NB4 (cell line): ENCODE data around the gene ABTB2.
A peak's percentile ranks its signal among the peaks of the same experiment; 100 is the strongest.

Source experiments
- DNase-seq: peaks from one replicate; pipeline ENCODE4 v3.0.0; 2010; ENCODE audit warnings: low read depth
- H3K4me3 ChIP-seq: one replicate; pipeline ENCODE4 v1.5.1; 2011; ENCODE audit warnings: mild to moderate bottlenecking, low read depth, low read length, moderate library complexity
- CTCF ChIP-seq: IDR thresholded peaks from one replicate; pipeline ENCODE4 v1.5.1; 2012; ENCODE audit warnings: low read depth, low read length
- MYC ChIP-seq: IDR thresholded peaks from 2 replicates; pipeline ENCODE4 v1.6.1; 2011; ENCODE audit warnings: low read depth, low read length
- POLR2A ChIP-seq: IDR thresholded peaks from 2 replicates; pipeline ENCODE4 v1.6.1; 2011; ENCODE audit warnings: mild to moderate bottlenecking; ENCODE audit not compliant: insufficient read length; ENCODE audit errors: extremely low read depth
- TF ChIP-seq, protein P1 (sequence below): IDR thresholded peaks from 2 replicates; pipeline ENCODE4 v1.6.1; 2011; ENCODE audit warnings: low read depth, low read length

ABTB2 gene

GRCh38 chr11:34157163-34157562 is 200.6 kb downstream of the ABTB2 start:
- H3K4me3 ChIP-seq: no peak overlapping the region
- TF ChIP-seq POLR2A (no peak), CTCF (no peak), MYC (no peak)
- TF ChIP-seq, protein P1, sequence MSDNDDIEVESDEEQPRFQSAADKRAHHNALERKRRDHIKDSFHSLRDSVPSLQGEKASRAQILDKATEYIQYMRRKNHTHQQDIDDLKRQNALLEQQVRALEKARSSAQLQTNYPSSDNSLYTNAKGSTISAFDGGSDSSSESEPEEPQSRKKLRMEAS: no peak
- DNase-seq: no peak

DNA sequence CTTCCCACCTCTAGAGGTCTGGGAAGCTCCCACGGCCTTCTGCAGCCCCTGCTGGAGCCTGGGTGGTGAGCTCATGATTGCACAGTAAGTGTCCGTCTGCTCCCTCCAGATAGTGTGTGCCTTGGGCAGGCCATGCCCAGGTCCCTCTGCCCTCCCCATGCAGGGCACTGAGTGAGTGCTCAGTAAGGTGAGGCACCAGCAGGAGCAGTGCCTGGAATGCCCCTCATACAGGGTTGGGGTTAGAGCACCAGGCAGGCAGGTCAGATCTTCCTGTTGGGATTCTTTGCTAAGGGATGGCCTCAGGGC is 202.1 kb downstream of the ABTB2 start:
- TF ChIP-seq, protein P1: no peak
- no peak overlapping the region for H3K4me3 ChIP-seq

GRCh38 chr11:34155057-34155756 is 202.6 kb downstream of the ABTB2 start:
- H3K4me3 ChIP-seq: no peak overlapping the region
- TF ChIP-seq CTCF: no peak
- no peak for DNase-seq

More for the DNA sequence above, 202.1 kb downstream of the ABTB2 start:
- no peak for DNase-seq

DNA sequence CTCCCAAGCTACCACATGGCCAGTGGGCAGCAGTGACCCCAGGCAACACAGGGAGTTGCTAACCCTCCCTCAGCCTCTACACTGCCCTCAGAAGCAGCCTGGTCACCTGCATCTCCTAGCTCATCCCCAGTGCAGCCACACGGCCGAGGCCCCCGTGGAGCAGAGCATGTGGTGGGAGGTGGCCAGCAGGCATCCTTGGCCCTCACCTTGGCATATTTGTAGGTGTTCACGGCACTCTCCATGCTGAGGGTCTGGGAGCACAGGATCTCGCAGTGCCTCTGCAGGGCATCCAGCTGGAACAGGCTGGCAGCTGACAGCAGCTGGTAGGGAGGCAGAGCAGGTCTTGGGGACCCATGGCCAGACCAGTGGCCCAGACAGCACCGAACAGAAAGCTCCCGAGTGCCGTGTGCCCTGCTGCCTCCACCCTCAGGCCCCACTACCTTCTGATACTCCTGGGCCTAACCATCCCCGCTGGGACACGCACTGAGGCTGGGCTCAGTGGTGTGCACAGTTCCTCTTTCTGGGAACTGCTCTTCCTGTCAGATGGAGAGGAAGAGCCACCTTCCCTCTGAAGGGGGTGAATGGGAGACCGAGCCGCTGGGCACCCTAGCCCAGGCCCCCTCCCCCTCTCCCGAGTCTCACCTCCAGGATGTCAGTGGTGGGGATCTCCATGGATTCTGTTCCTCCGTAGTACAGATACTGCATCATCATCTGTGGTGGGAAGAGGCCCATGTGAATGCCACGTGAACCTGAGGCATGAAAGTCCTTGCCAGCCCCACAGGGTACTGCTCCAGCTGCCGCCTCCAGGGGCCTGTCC is 203.5 kb downstream of the ABTB2 start:
- no peak overlapping the region for H3K4me3 ChIP-seq
- no peak for TF ChIP-seq POLR2A
- TF ChIP-seq, protein P1: no peak
- no peak for TF ChIP-seq MYC
- TF ChIP-seq CTCF: no peak
- peak; percentile 63 for DNase-seq

DNA sequence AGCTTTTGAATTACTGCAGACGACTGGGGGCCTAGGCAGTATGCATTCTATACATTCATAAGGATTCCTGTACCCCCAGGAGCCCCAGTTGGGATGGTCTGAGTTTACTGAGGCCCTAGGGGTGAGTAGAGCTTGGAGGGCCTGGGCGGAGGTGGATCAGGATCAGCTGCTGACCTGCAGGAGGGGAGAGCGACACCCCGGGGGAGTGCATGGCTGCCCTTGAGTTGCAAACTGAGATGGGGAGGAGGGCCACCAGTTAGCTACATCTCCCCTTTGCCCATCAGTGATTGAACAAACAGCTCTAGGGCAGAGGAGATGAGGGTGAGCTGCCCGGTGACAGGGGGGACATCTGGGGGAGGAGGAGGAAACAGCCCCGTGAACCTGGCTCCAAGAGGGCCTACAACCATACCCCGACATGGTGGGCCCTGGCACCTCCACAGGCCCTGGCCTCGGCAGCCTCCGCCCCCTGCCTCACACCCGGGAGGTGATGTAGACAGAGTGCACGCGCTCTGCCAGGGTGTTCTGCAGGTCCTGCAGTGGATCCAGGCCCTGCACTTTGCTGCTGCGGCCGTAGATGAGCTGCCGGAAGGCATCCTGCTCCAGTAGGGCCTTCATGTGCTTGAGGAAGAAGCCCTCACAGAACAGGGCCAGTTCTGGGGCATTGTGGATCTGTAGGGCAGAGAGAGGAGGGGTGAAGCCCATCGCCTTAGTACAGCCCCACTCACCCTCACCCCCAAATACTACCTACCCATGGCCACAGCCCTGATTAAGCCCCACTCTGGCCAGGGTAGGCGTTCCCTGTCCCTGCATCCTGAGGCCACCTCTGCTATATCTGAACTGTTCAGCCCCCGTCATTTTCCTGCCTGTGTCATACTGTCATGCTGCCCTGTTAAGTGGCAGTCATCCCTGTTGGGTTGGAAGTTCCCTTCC is 205.6 kb downstream of the ABTB2 start:
- TF ChIP-seq POLR2A (no peak), MYC (no peak), CTCF (no peak)
- TF ChIP-seq, protein P1: no peak
- DNase-seq: no peak
- no peak overlapping the region for H3K4me3 ChIP-seq

- DNase-seq: no peak
- TF ChIP-seq, protein P1: no peak
- no peak for TF ChIP-seq MYC
- no peak for TF ChIP-seq POLR2A
- TF ChIP-seq CTCF: no peak
- H3K4me3 ChIP-seq: no peak overlapping the region
These were observed 206.6 kb downstream of the ABTB2 start for GRCh38 chr11:34151166-34151565.
